Measurements from ENCODE around the gene SPRYD4.

DNA sequence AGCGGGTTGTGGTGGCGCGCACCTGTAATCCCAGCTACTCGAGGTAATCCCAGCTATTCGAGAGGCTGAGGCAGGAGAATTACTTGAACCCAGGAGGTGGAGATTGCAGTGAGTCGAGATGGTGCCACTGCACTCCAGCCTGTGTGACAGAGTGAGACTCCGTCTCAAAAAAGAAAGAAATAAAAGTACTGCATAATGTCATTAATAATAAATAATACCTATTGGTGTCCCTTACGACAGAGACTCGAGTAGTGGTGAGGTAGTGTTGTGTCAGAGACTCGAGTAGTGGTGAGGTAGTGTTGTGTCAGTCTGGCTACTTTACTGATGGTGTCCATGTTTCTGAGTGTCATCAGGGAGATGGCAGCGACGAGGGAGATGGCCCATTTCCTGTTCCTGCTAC, 18.3 kb downstream of the SPRYD4 start:
- no peak for TF ChIP-seq POLR2A (IDR thresholded peaks at IDR 0.05)
- TF ChIP-seq, protein P1, sequence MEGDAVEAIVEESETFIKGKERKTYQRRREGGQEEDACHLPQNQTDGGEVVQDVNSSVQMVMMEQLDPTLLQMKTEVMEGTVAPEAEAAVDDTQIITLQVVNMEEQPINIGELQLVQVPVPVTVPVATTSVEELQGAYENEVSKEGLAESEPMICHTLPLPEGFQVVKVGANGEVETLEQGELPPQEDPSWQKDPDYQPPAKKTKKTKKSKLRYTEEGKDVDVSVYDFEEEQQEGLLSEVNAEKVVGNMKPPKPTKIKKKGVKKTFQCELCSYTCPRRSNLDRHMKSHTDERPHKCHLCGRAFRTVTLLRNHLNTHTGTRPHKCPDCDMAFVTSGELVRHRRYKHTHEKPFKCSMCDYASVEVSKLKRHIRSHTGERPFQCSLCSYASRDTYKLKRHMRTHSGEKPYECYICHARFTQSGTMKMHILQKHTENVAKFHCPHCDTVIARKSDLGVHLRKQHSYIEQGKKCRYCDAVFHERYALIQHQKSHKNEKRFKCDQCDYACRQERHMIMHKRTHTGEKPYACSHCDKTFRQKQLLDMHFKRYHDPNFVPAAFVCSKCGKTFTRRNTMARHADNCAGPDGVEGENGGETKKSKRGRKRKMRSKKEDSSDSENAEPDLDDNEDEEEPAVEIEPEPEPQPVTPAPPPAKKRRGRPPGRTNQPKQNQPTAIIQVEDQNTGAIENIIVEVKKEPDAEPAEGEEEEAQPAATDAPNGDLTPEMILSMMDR (IDR thresholded peaks at IDR 0.05) = no peak
